Measurements from ENCODE around the gene MVK. TPM values are rescaled to one million over a fixed set of nuclear protein-coding genes. Genes with fewer than 3 reads are reported as not detected.

The MVK gene
- total RNA-seq, 1 donor from 2014 or later, result 53.1 TPM

GRCh38 chr12:109573914-109574244 lies 285 bp downstream of the MVK start:
- Histone ChIP-seq H3K27me3 (no peaks in the 10 kb centered on the region), H3K27ac (no peak overlapping the region), H3K4me3 (peak overlapping the region; percentile 68 to 78), H3K9me3 (no peaks in the 10 kb centered on the region), H3K36me3 (peaks cover 23 to 35% of the 10 kb centered on the region in 2 donors), H3K4me1 (peaks cover 0 to 12% of the 10 kb centered on the region in 2 donors)
- intact Hi-C loops (cut with DNase I), result loop anchor here (1.0 to 10.0 kb wide), 6 partner anchors 99 to 1961 kb away; partner anchors contain the start of genes FAM222A, FICD, GLTP and KCTD10
- no peak for TF ChIP-seq CTCF (IDR thresholded peaks at IDR 0.05)
- no peak for DNase-seq (ENCODE audit: low spot score in 2 of 2)

DNA sequence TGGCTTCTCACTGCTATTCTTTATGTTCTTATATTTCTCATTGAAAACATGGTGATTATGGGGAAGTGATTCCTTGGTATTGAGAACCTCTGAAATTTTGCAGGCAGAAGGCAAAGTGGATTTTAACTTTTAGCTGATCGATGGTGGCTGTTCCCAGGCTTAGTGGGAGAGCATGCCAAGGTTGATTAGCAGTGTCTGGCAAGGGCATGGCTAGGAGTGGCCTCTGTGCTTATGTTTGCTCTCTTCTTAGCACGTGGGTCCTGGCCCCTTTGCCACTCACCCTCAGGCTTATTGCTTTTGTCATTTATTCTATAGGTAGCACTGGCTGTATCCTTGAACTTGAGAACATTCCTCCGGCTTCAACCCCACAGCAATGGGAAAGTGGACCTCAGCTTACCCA lies 2.1 kb downstream of the MVK start:
- Histone ChIP-seq H3K27me3 (no peaks in the 10 kb centered on the region), H3K36me3 (peaks cover 31 to 40% of the 10 kb centered on the region in 2 donors)

GRCh38 chr12:109577311-109577710 lies 3.7 kb downstream of the MVK start:
- H3K27me3 ChIP-seq, result no peaks in the 10 kb centered on the region
- H3K4me1 ChIP-seq, result peaks cover 0 to 12% of the 10 kb centered on the region in 2 donors
- H3K36me3 ChIP-seq, result peaks cover 38 to 53% of the 10 kb centered on the region in 2 donors
- H3K9me3 ChIP-seq, result no peaks in the 10 kb centered on the region
- DNase-seq (ENCODE audit: low spot score in 2 of 2), result no peak
- no peak for TF ChIP-seq CTCF (IDR thresholded peaks at IDR 0.05)
- intact Hi-C loops (cut with DNase I), result loop anchor here (10.0 kb wide), 4 partner anchors 103 to 1957 kb away; partner anchors contain the start of genes FICD, KCTD10 and UBE3B
- H3K27ac ChIP-seq, result no peak overlapping the region
- H3K4me3 ChIP-seq, result no peak overlapping the region

More for the DNA sequence above, 2.1 kb downstream of the MVK start:
- DNase-seq (ENCODE audit: low spot score in 2 of 2), result no peak
- TF ChIP-seq CTCF (IDR thresholded peaks at IDR 0.05), result no peak
- intact Hi-C loops (cut with DNase I), result loop anchor here (10.0 kb wide), 4 partner anchors 101 to 1959 kb away; partner anchors contain the start of genes FICD, KCTD10 and UBE3B
- Histone ChIP-seq H3K27ac (no peak overlapping the region), H3K4me1 (peaks cover 0 to 12% of the 10 kb centered on the region in 2 donors), H3K4me3 (no peak overlapping the region), H3K9me3 (no peaks in the 10 kb centered on the region)

DNA sequence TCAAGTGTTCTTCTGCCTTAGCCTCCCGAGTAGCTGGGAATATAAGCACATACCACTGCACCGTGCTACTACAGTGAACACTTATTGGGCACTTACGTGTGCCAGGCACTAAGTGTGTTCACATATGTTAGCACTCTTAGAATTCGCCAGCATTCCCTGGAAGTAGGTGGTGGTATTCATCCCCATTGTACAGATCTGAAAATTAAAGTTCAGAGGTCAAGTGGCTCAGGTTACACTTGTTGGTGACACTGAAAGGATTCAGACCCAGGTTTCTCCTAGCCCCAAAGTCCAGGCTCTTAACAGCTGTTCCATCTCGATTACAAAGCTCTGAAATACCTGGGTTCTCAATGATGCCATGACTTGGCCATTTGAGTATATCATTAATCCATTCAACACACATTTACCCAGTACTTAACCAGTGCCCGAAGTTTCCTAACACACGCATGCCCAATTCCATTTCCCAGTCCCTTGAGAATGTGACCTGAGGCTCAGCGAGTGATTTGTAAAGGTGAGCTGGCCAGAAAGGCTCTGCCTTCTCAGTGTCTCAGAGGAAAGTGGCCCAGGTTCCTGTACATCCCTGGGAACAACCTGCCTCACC lies 4.8 kb downstream of the MVK start:
- no peak for TF ChIP-seq CTCF (IDR thresholded peaks at IDR 0.05)
- no peak for DNase-seq (ENCODE audit: low spot score in 2 of 2)
- Histone ChIP-seq H3K27ac (no peak overlapping the region), H3K9me3 (no peaks in the 10 kb centered on the region), H3K4me1 (peaks cover 0 to 9% of the 10 kb centered on the region in 2 donors), H3K27me3 (no peaks in the 10 kb centered on the region), H3K36me3 (peaks cover 43 to 53% of the 10 kb centered on the region in 2 donors), H3K4me3 (no peak overlapping the region)
- intact Hi-C loops (cut with DNase I), result loop anchor here (10.0 kb wide), 4 partner anchors 104 to 1956 kb away; partner anchors contain the start of genes FICD, KCTD10 and UBE3B

DNA sequence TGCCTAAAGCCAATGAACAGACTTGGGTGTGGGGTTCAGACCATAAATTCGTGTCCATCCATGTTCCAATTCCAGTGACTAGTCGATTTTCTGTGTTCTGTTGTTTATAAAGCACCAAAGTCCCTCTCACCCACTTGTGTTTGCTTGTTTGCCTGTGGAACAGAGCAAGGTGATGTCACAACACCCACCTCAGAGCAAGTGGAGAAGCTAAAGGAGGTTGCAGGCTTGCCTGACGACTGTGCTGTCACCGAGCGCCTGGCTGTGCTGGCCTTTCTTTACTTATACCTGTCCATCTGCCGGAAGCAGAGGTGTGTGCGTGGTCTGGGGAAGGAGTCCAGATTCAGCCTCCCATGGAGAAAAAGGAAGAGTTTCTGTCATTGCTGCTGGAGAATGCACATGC lies 6.0 kb downstream of the MVK start:
- no peak for TF ChIP-seq CTCF (IDR thresholded peaks at IDR 0.05)
- Histone ChIP-seq H3K27ac (no peak overlapping the region), H3K27me3 (no peaks in the 10 kb centered on the region), H3K4me1 (peaks cover 0 to 1% of the 10 kb centered on the region in 2 donors), H3K36me3 (peaks cover 48 to 63% of the 10 kb centered on the region in 2 donors), H3K9me3 (no peaks in the 10 kb centered on the region), H3K4me3 (no peak overlapping the region)
- no peak for DNase-seq (ENCODE audit: low spot score in 2 of 2)
- intact Hi-C loops (cut with DNase I), result loop anchor here (10.0 kb wide), 4 partner anchors 105 to 1955 kb away; partner anchors contain the start of genes FICD, KCTD10 and UBE3B

Measured in ascending aorta (tissue), 2 donors.